ENCODE measurements around the gene RNF130.
A peak's percentile ranks its signal among the peaks of the same experiment; 100 is the strongest.
"Not testable (repeated sequence)": the region's sequence is repeated elsewhere in the genome, so short reads cannot be mapped to it uniquely, and the experiment has no call there.

Gene RNF130

GRCh38 chr5:180103487-180104167 is 32.1 kb upstream of the RNF130 start:
- DNase-seq = no peak

GRCh38 chr5:180102636-180103035 is 31.1 kb upstream of the RNF130 start:
- no peak for DNase-seq

- no peak for DNase-seq
These were observed 30.0 kb upstream of the RNF130 start for GRCh38 chr5:180101451-180102105.

GRCh38 chr5:180100621-180101450 is 29.3 kb upstream of the RNF130 start:
- DNase-seq = no peak

- no peak for DNase-seq
These were observed 28.4 kb upstream of the RNF130 start for GRCh38 chr5:180099733-180100611.

GRCh38 chr5:180098991-180099732 is 27.6 kb upstream of the RNF130 start:
- no peak for DNase-seq

GRCh38 chr5:180098526-180098925 is 27.0 kb upstream of the RNF130 start:
- no peak for DNase-seq

- no peak for DNase-seq
These were observed 26.4 kb upstream of the RNF130 start for GRCh38 chr5:180097926-180098325.

- no peak for DNase-seq
These were observed 25.8 kb upstream of the RNF130 start for GRCh38 chr5:180097163-180097894.

- DNase-seq = no peak
These were observed 25.1 kb upstream of the RNF130 start for GRCh38 chr5:180096616-180097015.

- DNase-seq = no peak
These were observed 24.0 kb upstream of the RNF130 start for GRCh38 chr5:180095545-180095944.

GRCh38 chr5:180093651-180094382 is 22.3 kb upstream of the RNF130 start:
- peak in 9 of 51 donors; percentile 8 to 36 (median 22) for DNase-seq

GRCh38 chr5:180093241-180093640 is 21.7 kb upstream of the RNF130 start:
- DNase-seq = no peak

GRCh38 chr5:180090769-180091546 is 19.4 kb upstream of the RNF130 start:
- peak in 17 of 51 donors; percentile 6 to 51 (median 24) for DNase-seq

GRCh38 chr5:180090098-180090768 is 18.7 kb upstream of the RNF130 start:
- DNase-seq = peak in 42 of 51 donors; percentile 16 to 81 (median 48)

GRCh38 chr5:180089628-180090027 is 18.1 kb upstream of the RNF130 start:
- not testable (repeated sequence) for DNase-seq

- DNase-seq = no peak
These were observed 17.0 kb upstream of the RNF130 start for GRCh38 chr5:180088561-180088960.

All from hypothalamus (tissue), 51 donors.